GM21526 (cell line): ENCODE measurements around the gene PDE6B.
A peak's percentile ranks its signal among the peaks of the same experiment; 100 is the strongest.
"Not testable (repeated sequence)": the region's sequence is repeated elsewhere in the genome, so short reads cannot be mapped to it uniquely, and the experiment has no call there.

ENCODE experiments used
- ATAC-seq: cut with Tn5 transposase; IDR thresholded peaks from one replicate; pipeline ENCODE4 v1.9.1; 2021; ENCODE audit warnings: moderate library complexity; ENCODE audit not compliant: unreplicated experiment, low FRiP score

Gene PDE6B

GRCh38 chr4:666822-667544, 41.6 kb downstream of the PDE6B start:
- ATAC-seq, result no peak

- ATAC-seq, result no peak
These were observed 42.2 kb downstream of the PDE6B start for GRCh38 chr4:667545-667925.

GRCh38 chr4:668219-668618, 42.8 kb downstream of the PDE6B start:
- ATAC-seq, result not testable (repeated sequence)

- ATAC-seq, result not testable (repeated sequence)
These were observed 44.6 kb downstream of the PDE6B start for GRCh38 chr4:669806-670559.

GRCh38 chr4:671769-672168, 46.4 kb downstream of the PDE6B start:
- ATAC-seq, result no peak

GRCh38 chr4:673349-674091, 48.1 kb downstream of the PDE6B start:
- no peak for ATAC-seq

- ATAC-seq, result peak; percentile 63
These were observed 49.0 kb downstream of the PDE6B start, which contains the start of the genes ATP5ME and MYL5 for GRCh38 chr4:674172-675035. ATP5ME (minus strand) TSS chr4:674276; CDS start chr4:674247, 29 bp downstream. MYL5 (plus strand) TSS chr4:674542; CDS start chr4:678027, 3,485 bp downstream.

- ATAC-seq, result no peak
These were observed 49.9 kb downstream of the PDE6B start for GRCh38 chr4:675036-675882.

GRCh38 chr4:675980-676870, 50.9 kb downstream of the PDE6B start:
- ATAC-seq, result peak; percentile 29

GRCh38 chr4:676871-677235, 51.5 kb downstream of the PDE6B start:
- no peak for ATAC-seq

GRCh38 chr4:677431-678293, 52.3 kb downstream of the PDE6B start:
- no peak for ATAC-seq

- no peak for ATAC-seq
These were observed 53.1 kb downstream of the PDE6B start for GRCh38 chr4:678331-679103.

- ATAC-seq, result no peak
These were observed 53.7 kb downstream of the PDE6B start for GRCh38 chr4:679104-679481.

GRCh38 chr4:679629-680028, 54.3 kb downstream of the PDE6B start:
- no peak for ATAC-seq

GRCh38 chr4:680091-680490, 54.7 kb downstream of the PDE6B start:
- ATAC-seq, result no peak

- ATAC-seq, result no peak
These were observed 55.2 kb downstream of the PDE6B start for GRCh38 chr4:680551-680927.
